HG03354 (cell line): ENCODE results near the gene AHSP.
"Not testable (repeated sequence)": the region's sequence is repeated elsewhere in the genome, so short reads cannot be mapped to it uniquely, and the experiment has no call there.

Experiments
- ATAC-seq: cut with Tn5 transposase; IDR thresholded peaks from one replicate; pipeline ENCODE4 v1.9.1; 2021; ENCODE audit warnings: mild to moderate bottlenecking; ENCODE audit not compliant: unreplicated experiment, poor library complexity, severe bottlenecking

Gene AHSP

DNA sequence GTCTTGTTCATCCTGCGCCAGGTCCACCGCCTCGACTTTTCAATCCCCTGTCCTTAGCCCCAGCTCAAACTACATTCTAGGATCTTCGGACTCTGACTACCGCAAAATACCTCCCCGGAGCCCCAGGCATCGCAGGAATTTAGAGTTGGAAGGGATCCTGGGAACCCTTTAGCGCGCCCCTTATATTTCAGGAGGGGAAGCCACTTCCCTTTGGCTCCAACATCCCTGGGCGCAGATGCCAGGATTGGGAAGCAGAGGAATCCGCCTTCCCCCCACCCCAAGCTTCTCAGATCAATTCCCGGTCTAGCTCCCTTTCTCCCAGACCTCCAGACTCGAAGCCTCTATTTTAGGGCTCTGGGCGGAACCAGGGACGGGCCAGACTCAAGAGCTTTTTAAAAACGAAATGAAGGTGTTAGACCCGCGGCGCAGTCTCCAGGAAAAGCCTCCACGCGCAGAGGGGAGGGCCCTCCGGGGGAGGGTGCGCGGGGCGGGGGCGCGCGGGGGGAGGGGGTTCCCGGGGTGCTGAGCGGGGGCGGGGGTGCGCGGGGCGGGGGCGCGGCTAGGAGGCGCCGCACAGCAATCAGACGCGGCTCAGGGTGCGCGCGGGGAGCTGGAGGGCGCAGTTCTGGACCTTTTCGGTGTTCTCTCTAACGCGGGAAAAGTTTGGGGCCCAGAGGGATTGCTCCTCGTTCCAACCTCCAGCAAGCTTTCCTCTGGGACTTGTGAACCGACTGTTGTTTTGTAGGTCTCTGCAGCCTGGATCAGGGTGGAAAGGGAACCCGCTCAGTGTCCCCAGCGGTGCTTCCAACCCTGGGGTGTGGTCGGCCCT is 1.6 kb downstream of the AHSP start:
- no peak for ATAC-seq

DNA sequence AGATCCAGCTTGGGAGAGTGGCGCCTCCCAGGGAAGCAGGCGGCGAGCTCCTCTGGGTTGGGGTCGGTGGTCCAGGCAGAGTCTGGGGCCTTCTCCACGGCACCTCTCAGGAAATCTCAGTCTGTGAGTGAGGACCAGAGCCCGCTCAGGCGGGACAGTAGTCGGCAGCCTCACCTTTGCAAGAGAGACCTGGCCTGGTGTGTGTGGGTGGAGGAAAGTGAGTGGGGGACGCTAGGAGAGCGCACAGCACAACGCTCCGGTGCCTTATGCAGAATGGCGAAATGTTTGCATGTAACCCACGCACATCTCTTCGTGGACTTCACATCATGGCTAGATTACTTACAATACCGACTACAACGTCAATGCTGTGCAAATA is 2.2 kb downstream of the AHSP start:
- no peak for ATAC-seq

DNA sequence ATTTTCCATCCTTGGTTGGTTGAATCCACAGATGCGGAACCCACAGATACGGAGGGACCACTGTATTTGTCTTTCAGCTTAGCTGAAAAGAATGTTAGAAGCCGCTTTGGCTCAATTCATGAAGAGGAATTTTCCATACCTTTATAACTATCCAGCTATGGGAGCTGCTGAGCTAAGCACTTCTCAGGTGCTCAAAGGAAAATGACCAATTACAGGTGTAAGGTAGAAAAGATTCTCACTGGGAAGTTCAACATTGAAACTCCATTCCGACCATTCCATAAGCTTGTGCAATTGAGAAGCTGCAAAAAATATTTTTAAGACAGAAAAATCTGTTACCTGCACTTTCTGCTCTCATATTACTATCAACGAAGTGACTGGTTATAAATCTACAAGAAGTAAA is 2.7 kb downstream of the AHSP start:
- ATAC-seq: no peak

DNA sequence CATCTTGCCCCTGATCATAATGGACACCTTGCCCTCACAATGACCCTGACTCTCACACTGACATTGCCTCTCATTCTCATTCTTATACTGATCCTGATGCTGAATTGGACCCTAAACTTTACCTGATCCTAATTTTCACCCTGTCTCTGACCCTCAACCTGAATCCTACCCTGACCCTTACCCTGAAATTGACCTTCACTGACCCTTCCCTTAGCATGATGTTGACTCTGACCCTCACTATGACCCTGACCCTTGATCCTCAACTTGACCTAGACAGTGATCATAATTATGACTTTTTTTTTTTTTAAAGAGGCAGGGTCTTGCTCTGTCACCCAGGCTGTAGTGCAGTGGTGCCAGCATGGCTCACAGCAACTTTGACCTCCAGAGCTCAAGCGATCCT is 3.4 kb downstream of the AHSP start:
- ATAC-seq: no peak

DNA sequence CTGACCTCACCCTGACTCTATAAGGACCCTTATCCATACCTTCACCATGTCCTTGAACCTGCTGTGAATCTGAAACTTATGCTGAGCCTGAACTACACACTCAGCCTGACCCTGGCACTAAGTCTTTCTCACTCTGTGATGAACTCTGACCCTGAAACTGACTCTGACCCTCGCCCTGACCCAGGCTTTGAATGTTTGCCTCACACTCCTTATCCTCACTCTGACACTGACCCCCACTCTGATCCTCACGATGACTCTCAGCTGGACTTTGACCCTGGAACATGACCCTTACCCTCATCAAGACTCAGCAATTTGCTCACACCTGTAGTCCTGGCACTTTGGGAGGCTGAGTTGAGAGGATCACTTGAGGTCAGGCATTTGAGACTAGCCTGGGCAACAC is 4.4 kb downstream of the AHSP start:
- no peak for ATAC-seq

DNA sequence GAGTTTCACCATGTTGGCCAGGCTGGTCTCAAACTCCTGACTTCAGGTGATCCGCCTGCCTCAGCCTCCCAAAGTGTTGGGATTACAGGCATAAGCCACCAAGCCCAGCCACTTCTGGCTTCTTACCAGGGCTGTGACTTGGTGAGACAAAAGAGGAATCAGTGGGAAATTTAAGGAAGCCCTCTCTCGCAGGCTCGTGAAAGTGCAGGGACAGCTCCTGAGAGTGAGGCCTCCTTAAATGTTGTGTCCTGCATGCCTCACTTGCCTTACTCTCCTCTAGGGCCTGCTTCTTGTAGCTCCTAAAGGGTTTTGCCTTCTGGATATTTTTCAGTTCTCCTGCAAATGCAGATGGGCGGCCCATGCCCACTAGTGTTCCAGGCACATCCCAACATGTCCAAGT is 5.2 kb downstream of the AHSP start:
- no peak for ATAC-seq

DNA sequence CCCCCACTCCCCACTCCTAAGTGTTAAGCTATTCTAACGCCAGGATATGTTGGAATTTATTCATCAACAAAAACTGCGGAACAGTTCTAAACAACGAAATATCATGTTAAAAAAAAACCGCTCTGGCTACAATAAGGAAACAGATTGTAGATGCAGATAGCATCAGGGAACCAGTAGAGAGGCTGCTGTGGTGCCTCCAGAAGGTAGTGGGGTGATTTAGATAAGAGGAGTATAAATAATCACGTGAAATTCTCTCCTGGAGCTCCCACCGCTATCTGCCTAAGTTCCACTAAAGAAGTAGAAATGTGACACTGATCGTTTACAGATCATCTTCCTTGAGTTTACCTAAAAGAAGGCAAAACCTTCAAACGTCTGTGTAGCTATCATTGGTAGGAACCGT is 8.0 kb downstream of the AHSP start:
- no peak for ATAC-seq

DNA sequence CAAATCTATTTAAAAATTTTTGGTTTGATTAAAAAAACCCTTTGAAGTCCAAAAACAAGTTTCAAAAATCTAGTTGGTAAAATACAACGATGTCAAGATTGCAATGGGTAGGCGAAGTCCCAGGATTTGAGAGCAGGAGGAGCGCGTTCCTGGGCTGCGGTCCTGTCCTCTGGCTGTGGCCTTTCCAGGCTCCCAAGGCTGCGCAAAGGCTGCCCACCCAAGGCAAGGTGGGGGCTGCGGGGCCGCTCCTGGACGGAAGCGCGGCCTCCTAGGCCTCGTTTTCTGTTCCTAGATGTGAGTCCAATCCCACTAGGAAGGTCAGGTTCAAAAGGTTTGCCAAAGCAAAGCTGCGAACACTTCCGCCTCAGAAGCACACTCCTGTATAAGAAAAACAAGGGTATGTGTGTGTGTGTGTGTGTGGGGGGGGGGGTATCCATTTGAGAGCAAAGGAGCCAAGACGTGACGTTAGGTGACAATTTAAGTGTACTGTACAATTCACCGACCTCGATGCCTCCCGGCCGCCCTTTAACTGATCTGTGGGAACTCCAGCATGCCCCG is 9.2 kb downstream of the AHSP start:
- ATAC-seq: no peak

DNA sequence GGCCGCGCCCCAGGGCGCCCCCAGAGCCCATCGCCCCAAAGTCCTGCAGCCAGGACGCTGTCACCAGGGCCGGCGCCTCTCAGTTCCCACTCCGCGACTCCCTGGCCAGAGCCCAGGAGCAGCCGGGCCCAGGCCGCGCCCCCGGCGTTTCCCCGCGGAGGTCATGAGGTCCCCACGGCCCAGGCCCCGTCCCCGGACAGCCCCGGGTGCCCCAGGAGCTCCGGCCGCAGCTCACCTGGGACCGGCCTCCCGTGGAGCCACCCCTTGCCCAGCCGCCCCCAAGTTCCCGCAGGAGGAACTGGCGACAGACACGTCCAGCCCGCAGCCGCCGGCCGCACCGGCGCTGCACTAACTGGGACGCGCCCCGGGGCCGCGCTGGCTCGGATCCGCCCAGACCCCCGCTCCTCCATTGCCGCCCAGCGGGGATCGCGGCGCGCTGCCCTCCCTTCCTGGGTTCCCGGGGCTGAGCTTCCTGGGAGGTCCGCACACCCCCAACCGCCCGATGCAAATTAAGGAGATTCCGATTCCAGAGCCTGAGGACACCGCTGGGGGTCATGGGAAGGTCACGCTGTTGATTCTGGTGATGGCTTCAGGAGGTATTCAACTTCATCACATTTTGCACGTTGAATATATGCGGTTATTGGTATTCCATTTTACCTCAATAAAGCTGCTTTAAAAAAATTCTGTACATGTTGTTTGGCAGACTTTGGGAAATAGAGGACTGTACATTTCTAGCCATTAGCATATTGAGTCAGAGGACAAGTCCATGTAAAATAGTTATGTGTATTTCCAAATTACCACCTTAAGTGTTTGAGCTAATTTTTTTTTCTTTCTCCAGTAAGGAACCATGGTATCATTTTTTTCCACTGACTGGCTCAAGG is 9.9 kb downstream of the AHSP start:
- no peak for ATAC-seq

DNA sequence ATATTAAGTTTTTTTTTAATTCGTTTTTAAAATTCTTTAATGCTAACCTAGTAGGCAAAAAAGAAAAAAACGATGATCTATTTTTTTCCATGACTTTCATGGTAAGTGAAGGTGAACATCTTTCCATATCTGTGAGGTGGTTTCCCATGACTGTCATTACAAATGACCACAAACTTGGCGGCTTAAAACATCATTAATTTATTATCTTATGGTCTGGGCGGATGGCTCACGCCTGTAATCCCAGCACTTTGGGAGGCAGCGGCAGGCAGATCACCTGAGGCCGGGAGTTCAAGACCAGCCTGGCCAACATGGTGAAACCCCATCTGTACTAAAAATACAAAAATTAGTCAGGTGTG is 10.5 kb downstream of the AHSP start:
- ATAC-seq: not testable (repeated sequence)

DNA sequence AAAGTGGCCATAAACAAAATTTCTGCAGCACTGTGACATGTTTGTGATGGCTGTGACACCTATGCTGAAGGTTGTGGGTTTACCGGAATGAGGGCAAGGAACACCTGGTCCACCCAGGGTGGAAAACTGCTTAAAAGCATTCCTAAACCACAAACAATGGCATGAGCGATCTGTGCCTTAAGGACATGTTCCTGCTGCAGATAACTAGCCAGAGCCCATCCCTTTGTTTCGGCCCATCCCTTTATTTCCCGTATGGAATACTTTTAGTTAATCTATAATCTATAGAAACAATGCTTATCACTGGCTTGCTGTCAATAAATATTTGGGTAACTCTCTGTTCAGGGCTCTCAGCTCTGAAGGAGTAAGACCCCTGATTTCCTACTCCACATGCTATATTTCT is 12.1 kb downstream of the AHSP start:
- not testable (repeated sequence) for ATAC-seq

DNA sequence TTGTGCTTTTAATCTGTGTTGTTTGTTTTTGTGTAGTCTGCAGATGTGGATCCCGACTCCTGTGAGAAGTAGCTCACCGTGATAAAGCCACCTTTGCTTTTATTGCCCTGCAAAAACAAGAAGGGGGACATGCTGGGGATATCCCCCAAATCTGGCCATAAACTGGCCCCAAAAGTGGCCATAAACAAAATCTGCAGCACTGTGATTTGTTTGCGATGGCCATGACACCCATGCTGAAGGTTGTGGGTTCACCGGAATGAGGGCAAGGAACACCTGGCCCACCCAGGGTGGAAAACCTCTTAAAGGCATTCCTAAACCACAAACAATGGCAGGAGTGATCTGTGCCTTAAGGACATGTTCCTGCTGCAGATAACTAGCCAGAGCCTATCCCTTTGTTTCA is 15.1 kb downstream of the AHSP start:
- no peak for ATAC-seq

DNA sequence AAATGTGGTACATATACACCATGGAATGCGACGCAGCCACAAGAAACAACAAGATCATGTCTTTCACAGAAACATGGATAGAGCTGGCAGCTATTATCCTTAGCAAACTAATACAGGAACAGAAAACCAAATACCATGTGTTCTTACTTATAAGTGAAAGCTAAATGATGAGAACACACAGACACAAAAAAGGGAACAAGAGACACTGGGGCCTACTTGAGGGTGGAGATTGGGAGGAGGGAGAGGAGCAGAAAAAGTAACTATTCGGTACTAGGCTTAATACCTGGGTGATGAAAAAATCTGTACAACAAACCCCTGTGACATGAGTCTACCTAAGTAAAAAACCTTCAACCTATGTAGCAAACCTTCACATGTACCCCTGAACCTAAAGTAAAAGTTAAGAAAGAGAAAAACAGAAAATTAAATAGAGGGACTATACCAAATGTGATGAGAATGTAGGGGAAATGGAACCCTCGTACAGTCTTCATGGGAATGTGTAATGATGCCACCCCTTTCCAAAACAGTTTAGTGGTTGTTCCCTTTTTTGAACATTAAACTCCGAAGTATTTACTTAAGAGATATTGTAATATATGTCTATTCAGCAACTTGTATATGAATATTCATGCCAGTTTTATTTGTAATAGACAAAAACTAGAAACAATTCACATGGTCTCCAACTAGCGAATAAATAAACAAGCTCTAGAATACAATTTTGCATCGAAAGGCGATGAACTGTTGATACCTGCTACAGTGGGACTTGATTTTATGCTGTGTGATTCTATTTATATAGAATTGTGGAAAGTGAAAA is 33.9 kb downstream of the AHSP start:
- no peak for ATAC-seq

DNA sequence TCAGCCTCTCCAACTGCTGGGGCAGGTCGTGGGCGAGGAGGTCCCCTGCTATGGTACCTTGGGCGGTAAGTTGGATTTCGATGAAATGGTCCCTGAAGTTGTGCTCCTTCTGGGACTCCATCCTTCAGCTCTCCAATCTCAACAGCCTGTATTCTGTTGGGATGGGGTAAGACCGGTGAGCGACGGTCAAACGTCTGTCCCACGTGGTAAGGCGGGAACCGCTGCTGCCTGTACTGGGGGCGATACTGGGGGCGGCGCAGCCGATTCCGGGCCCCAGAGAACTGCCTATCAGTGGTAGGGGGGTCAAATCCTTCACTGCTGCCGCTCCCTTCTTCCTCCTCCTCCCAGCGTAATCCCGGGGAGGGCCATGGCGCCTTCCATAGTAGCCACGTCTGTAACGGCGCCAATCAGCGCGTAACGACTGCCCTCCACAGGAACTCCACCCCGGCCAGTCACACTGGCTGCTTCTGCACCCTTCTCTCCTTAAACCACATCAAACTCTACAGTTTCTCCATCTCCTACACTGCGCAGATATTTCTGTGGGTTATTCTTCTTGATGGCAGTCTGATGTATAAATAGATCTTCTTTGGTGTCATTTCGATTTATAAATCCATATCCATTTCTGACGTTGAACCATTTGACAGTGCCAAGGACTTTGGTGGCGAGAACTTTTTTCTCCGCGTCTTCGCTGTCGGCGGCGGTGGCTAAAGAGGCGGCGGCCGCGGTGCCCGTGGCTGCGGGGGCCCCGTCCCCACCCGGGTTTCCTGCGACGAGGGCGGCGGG is 41.1 kb downstream of the AHSP start:
- no peak for ATAC-seq

DNA sequence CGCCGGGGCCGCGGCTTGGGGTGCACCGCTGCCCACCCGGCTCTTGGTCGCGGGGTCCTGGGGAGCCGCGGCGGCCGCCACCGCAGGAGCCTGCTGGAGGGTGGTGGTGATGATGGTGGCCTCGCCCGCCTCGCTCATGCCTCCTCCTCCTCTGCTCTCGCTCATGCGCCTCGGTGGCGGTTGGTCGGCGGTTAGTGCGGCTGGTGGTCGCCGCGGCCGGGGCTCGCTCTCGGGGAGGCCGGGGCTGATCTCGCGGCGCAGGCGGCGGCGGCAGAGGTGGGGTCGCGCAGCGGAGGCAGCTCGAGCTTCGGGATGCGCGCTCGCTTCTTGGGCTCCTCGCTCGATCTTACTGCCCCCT is 41.6 kb downstream of the AHSP start:
- ATAC-seq: no peak

DNA sequence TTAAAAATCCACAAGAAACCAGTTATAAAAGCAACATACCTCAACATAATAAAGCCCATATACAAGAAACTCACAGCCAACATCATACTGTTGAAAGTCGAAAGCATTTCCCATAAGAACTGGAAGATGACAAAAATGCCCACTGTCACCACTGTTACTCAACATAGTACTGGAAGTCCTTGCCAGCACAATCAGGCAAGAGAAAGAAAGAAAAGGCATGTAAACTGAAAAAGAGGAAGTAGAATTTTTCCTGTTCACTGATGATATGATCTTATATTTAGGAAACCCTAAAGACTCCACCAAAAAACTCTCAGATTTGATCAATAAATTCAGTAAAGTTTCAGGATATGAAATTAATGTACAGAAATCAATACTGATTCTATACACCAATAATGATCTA is 45.1 kb downstream of the AHSP start:
- no peak for ATAC-seq

DNA sequence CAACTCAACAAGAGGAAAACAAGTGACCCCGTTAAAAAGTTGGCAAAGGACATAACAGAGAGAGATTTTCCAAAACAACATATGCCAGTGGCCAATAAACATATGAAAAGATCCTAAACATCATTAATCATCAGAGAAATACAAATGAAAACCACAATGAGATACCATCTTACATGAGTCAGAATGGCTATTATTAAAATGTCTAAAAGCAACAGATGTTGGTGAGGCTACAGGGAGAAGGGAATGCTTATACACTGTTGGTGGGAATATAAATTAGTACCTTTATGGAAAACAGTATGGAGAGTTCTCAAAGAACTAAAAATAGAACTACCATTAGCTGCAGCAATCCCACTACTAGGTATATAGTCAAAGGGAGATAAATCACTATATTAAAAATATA is 46.5 kb downstream of the AHSP start:
- ATAC-seq: not testable (repeated sequence)

DNA sequence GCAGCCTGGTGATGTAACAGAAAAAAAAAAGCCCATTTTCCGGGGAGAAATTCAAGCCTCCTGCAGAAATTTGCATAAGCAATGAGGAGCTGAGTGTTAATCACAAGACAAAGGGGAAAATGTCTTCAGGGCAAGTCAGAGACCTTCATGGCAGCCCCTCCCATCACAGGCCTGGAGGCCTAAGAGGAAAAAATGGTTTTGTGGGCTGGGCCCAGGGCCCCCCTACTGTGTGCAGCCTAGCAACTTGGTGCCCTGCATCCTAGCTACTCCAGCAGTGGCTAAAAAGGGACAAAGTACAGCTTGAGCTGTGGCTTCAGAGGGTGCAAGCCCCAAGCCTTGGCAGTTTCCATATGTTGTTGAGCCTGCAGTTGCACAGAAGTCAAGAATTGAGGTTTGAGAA is 49.7 kb downstream of the AHSP start:
- ATAC-seq: no peak
